Mesenchymal stem cell (in vitro differentiated cells and primary cell): ENCODE data around the gene KIF6.

ENCODE experiments used
- DNase-seq: peaks from one replicate; pipeline ENCODE4 v3.0.0-alpha.2; 2013
- H2AFZ ChIP-seq: one replicate; pipeline ENCODE4 v1.6.1; 2013; ENCODE audit warnings: low read depth, mild to moderate bottlenecking, control low read depth, inconsistent platforms, low read length, moderate library complexity
- H2AK5ac ChIP-seq: 2 replicates; pipeline ENCODE4 v1.6.1; 2013; ENCODE audit warnings: low read length, moderate library complexity, mild to moderate bottlenecking, inconsistent platforms; ENCODE audit not compliant: severe bottlenecking
- H2BK120ac ChIP-seq: one replicate; pipeline ENCODE4 v1.6.1; 2013; ENCODE audit warnings: low read depth, mild to moderate bottlenecking, inconsistent platforms, low read length, moderate library complexity
- H2BK12ac ChIP-seq, 2 experiments: one replicate each; pipeline ENCODE4 v1.6.1; 2013; ENCODE audit warnings: inconsistent platforms in 2 of 2, low read length in 2 of 2, mild to moderate bottlenecking in 2 of 2, moderate library complexity in 2 of 2, control low read depth in 1 of 2
- H2BK15ac ChIP-seq: one replicate; pipeline ENCODE4 v1.6.1; 2013; ENCODE audit warnings: mild to moderate bottlenecking, low read depth, inconsistent platforms; ENCODE audit not compliant: poor library complexity, severe bottlenecking
- H2BK5ac ChIP-seq: 2 replicates; pipeline ENCODE4 v1.6.1; 2013; ENCODE audit warnings: low read depth, mild to moderate bottlenecking, low read length, control low read depth, inconsistent platforms; ENCODE audit not compliant: poor library complexity, severe bottlenecking
- H3K14ac ChIP-seq, 2 experiments: one replicate each; pipeline ENCODE4 v1.6.1; 2013; ENCODE audit warnings: inconsistent platforms in 2 of 2, low read length in 2 of 2, control low read depth in 1 of 2, mild to moderate bottlenecking in 1 of 2, moderate library complexity in 1 of 2
- H3K18ac ChIP-seq, 2 experiments: one replicate each; pipeline ENCODE4 v1.6.1; 2013; ENCODE audit warnings: inconsistent platforms in 2 of 2, low read length in 2 of 2, control low read depth in 1 of 2, low read depth in 1 of 2, mild to moderate bottlenecking in 1 of 2
- H3K23ac ChIP-seq, 2 experiments: one replicate each; pipeline ENCODE4 v1.6.1; 2013; ENCODE audit warnings: inconsistent platforms in 2 of 2, low read length in 2 of 2, mild to moderate bottlenecking in 2 of 2, moderate library complexity in 2 of 2, control low read depth in 1 of 2
- H3K27ac ChIP-seq: 2 replicates; pipeline ENCODE4 v1.5.1; 2013; ENCODE audit warnings: mild to moderate bottlenecking, moderate library complexity, low read length, control low read depth, inconsistent platforms; ENCODE audit not compliant: poor library complexity, severe bottlenecking
- H3K27me3 ChIP-seq, 2 experiments: 2 replicates each; pipeline versions ENCODE4 v1.6.1 to v1.7.0; 2013; ENCODE audit warnings: low read length in 2 of 2, mild to moderate bottlenecking in 2 of 2, moderate library complexity in 2 of 2, control low read depth in 1 of 2, inconsistent platforms in 1 of 2; ENCODE audit not compliant: control insufficient read depth in 1 of 2, insufficient read depth in 1 of 2
- H3K36me3 ChIP-seq, 2 experiments: 2 replicates each; pipeline versions ENCODE4 v1.6.1 to v1.7.0; 2013; ENCODE audit warnings: low read length in 2 of 2, control low read depth in 1 of 2, inconsistent platforms in 1 of 2, low read depth in 1 of 2, mild to moderate bottlenecking in 1 of 2; ENCODE audit not compliant: insufficient read depth in 2 of 2, control insufficient read depth in 1 of 2
- H3K4ac ChIP-seq, 2 experiments: one replicate each; pipeline ENCODE4 v1.6.1; 2013; ENCODE audit warnings: inconsistent platforms in 2 of 2, low read length in 2 of 2, mild to moderate bottlenecking in 2 of 2, moderate library complexity in 2 of 2, control low read depth in 1 of 2, low read depth in 1 of 2
- H3K4me1 ChIP-seq: 2 replicates; pipeline ENCODE4 v1.6.1; 2013; ENCODE audit warnings: low read depth, low read length, control low read depth; ENCODE audit not compliant: control insufficient read depth, insufficient read depth
- H3K4me2 ChIP-seq: 2 replicates; pipeline ENCODE4 v1.6.1; 2013; ENCODE audit warnings: low read length, mild to moderate bottlenecking, inconsistent platforms; ENCODE audit not compliant: poor library complexity, severe bottlenecking
- H3K4me3 ChIP-seq, 2 experiments: 2 replicates each; pipeline versions ENCODE4 v1.5.1 to v1.7.0; 2013; ENCODE audit warnings: low read length in 2 of 2, mild to moderate bottlenecking in 2 of 2, control low read depth in 1 of 2, low read depth in 1 of 2; ENCODE audit not compliant: insufficient read depth in 1 of 2
- H3K79me1 ChIP-seq: replicated peaks from 2 replicates; pipeline ENCODE4 v1.6.1; 2013; ENCODE audit warnings: mild to moderate bottlenecking, control low read depth, low read length, inconsistent platforms; ENCODE audit not compliant: poor library complexity, severe bottlenecking
- H3K9ac ChIP-seq: 2 replicates; pipeline ENCODE4 v1.7.0; 2013; ENCODE audit warnings: mild to moderate bottlenecking, low read length, moderate library complexity
- H3K9me3 ChIP-seq: 2 replicates; pipeline ENCODE4 v1.7.0; 2013; ENCODE audit warnings: mild to moderate bottlenecking, low read length; ENCODE audit not compliant: control insufficient read depth
- H4K8ac ChIP-seq: one replicate; pipeline ENCODE4 v1.6.1; 2013; ENCODE audit warnings: inconsistent platforms, mild to moderate bottlenecking, low read length, moderate library complexity
- H4K91ac ChIP-seq: one replicate; pipeline ENCODE4 v1.6.1; 2013; ENCODE audit warnings: mild to moderate bottlenecking, low read length, inconsistent platforms
- WGBS: methylation state at CpG from one replicate; pipeline ENCODE4 v1.1.7; 2013; ENCODE audit warnings: mixed read lengths; 5-methylcytosine and 5-hydroxymethylcytosine counted together

The KIF6 gene

GRCh38 chr6:39369987-39370386 is 355.2 kb downstream of the KIF6 start:
- H3K18ac ChIP-seq = no peak overlapping the region
- no peaks in the 10 kb centered on the region for H3K27me3 ChIP-seq
- no peak overlapping the region for H2BK120ac ChIP-seq
- WGBS = 92% methylated on average over 1 of the region's 1 CpG
- H3K79me1 ChIP-seq = no peaks in the 10 kb centered on the region
- no peak overlapping the region for H2BK15ac ChIP-seq
- no peaks in the 10 kb centered on the region for H3K36me3 ChIP-seq
- H3K27ac ChIP-seq = no peak overlapping the region
- no peak overlapping the region for H3K4me2 ChIP-seq
- DNase-seq = no peak
- no peak overlapping the region for H3K23ac ChIP-seq
- no peak overlapping the region for H3K4me3 ChIP-seq
- no peak overlapping the region for H3K9ac ChIP-seq
- no peak overlapping the region for H4K8ac ChIP-seq
- no peak overlapping the region for H2BK5ac ChIP-seq
- H4K91ac ChIP-seq = no peak overlapping the region
- H3K9me3 ChIP-seq = no peaks in the 10 kb centered on the region
- no peak overlapping the region for H3K4ac ChIP-seq
- no peak overlapping the region for H3K14ac ChIP-seq
- peaks cover 7% of the 10 kb centered on the region for H3K4me1 ChIP-seq
- H2BK12ac ChIP-seq = no peak overlapping the region
- no peak overlapping the region for H2AFZ ChIP-seq
- no peak overlapping the region for H2AK5ac ChIP-seq

GRCh38 chr6:39367700-39368099 is 357.5 kb downstream of the KIF6 start:
- H3K4ac ChIP-seq = no peak overlapping the region
- no peak for DNase-seq
- no peak overlapping the region for H3K27ac ChIP-seq
- no peaks in the 10 kb centered on the region for H3K9me3 ChIP-seq
- H2BK120ac ChIP-seq = no peak overlapping the region
- no peak overlapping the region for H3K23ac ChIP-seq
- no peak overlapping the region for H2BK15ac ChIP-seq
- H2BK12ac ChIP-seq = peak overlapping the region in 1 of 2 experiments; percentile 38
- no peak overlapping the region for H3K4me3 ChIP-seq
- H3K9ac ChIP-seq = no peak overlapping the region
- WGBS = 65% methylated on average over 1 of the region's 3 CpGs
- H4K8ac ChIP-seq = no peak overlapping the region
- H3K36me3 ChIP-seq = no peaks in the 10 kb centered on the region
- H3K27me3 ChIP-seq = no peaks in the 10 kb centered on the region
- no peaks in the 10 kb centered on the region for H3K79me1 ChIP-seq
- H3K4me2 ChIP-seq = no peak overlapping the region
- H3K4me1 ChIP-seq = peaks cover 7% of the 10 kb centered on the region
- H3K18ac ChIP-seq = no peak overlapping the region
- no peak overlapping the region for H3K14ac ChIP-seq
- no peak overlapping the region for H2AK5ac ChIP-seq
- H2AFZ ChIP-seq = no peak overlapping the region
- H2BK5ac ChIP-seq = no peak overlapping the region
- peak overlapping the region; percentile 16 for H4K91ac ChIP-seq

- Histone ChIP-seq H3K9me3 (no peaks in the 10 kb centered on the region), H2AFZ (no peak overlapping the region), H2BK5ac (no peak overlapping the region), H4K8ac (no peak overlapping the region), H3K4me1 (peaks cover 9% of the 10 kb centered on the region), H4K91ac (no peak overlapping the region), H3K14ac (no peak overlapping the region), H3K27ac (no peak overlapping the region), H2AK5ac (no peak overlapping the region), H3K4me3 (no peak overlapping the region), H3K27me3 (no peaks in the 10 kb centered on the region), H3K9ac (no peak overlapping the region), H3K4me2 (no peak overlapping the region), H2BK12ac (peak overlapping the region in 1 of 2 experiments; percentile 38), H3K23ac (no peak overlapping the region), H3K4ac (peak overlapping the region in 1 of 2 experiments; percentile 35), H2BK120ac (no peak overlapping the region), H3K18ac (no peak overlapping the region), H2BK15ac (no peak overlapping the region), H3K79me1 (no peaks in the 10 kb centered on the region), H3K36me3 (no peaks in the 10 kb centered on the region)
- 92% methylated on average over 9 of the region's 9 CpGs for WGBS
- DNase-seq = peak; percentile 36
Observed at GRCh38 chr6:39366931-39367618, 358.1 kb downstream of the KIF6 start.

- no peak overlapping the region for H2AFZ ChIP-seq
- DNase-seq = peak; percentile 87
- no peak overlapping the region for H3K4me2 ChIP-seq
- no peak overlapping the region for H3K23ac ChIP-seq
- H4K8ac ChIP-seq = peak overlapping the region; percentile 62
- no peaks in the 10 kb centered on the region for H3K9me3 ChIP-seq
- no peak overlapping the region for H3K27ac ChIP-seq
- H2AK5ac ChIP-seq = no peak overlapping the region
- peak overlapping the region in 1 of 2 experiments; percentile 62 for H3K14ac ChIP-seq
- WGBS = 69% methylated on average over 13 of the region's 13 CpGs
- peak overlapping the region; percentile 44 for H2BK15ac ChIP-seq
- peaks cover 10% of the 10 kb centered on the region for H3K4me1 ChIP-seq
- H3K4ac ChIP-seq = peak overlapping the region; percentile 37 to 38
- no peak overlapping the region for H3K4me3 ChIP-seq
- peak overlapping the region; percentile 40 to 72 for H3K18ac ChIP-seq
- peak overlapping the region; percentile 23 for H3K9ac ChIP-seq
- no peaks in the 10 kb centered on the region for H3K27me3 ChIP-seq
- H3K79me1 ChIP-seq = no peaks in the 10 kb centered on the region
- no peak overlapping the region for H2BK5ac ChIP-seq
- no peak overlapping the region for H2BK120ac ChIP-seq
- H2BK12ac ChIP-seq = peak overlapping the region; percentile 8 to 23
- H4K91ac ChIP-seq = peak overlapping the region; percentile 65
- H3K36me3 ChIP-seq = no peaks in the 10 kb centered on the region
Observed at GRCh38 chr6:39365281-39366074, 359.7 kb downstream of the KIF6 start.
